Measurements from ENCODE around the gene DIAPH2. TPM values are rescaled to one million over a fixed set of nuclear protein-coding genes. Genes with fewer than 3 reads are reported as not detected.

The DIAPH2 gene
- total RNA-seq, 4 donors from 2014 or later, result 10.3 to 36.6 (median 17.9) TPM

- DNase-seq, result no peak
- H3K9me3 ChIP-seq, result no peaks in the 10 kb centered on the region
- intact Hi-C loops (cut with DNase I), result no loop called here
- no peaks in the 10 kb centered on the region for H3K4me1 ChIP-seq
- 21 to 65% methylated on average over 2 of the region's 2 CpGs for WGBS, 2 donors
- no peak overlapping the region for H3K4me3 ChIP-seq
- H3K27me3 ChIP-seq, result no peaks in the 10 kb centered on the region
- no peak overlapping the region for H3K27ac ChIP-seq
- TF ChIP-seq POLR2A (IDR thresholded peaks at IDR 0.05) (no peak), CTCF (IDR thresholded peaks at IDR 0.05) (no peak)
- no peaks in the 10 kb centered on the region for H3K36me3 ChIP-seq
Measured at GRCh38 chrX:97168646-97169045, 484.0 kb downstream of the DIAPH2 start.

- Histone ChIP-seq H3K36me3 (no peaks in the 10 kb centered on the region), H3K27ac (no peak overlapping the region), H3K9me3 (peaks cover 0 to 7% (median 0%) of the 10 kb centered on the region in 3 donors), H3K4me1 (no peaks in the 10 kb centered on the region), H3K27me3 (no peaks in the 10 kb centered on the region), H3K4me3 (no peak overlapping the region)
- TF ChIP-seq CTCF (IDR thresholded peaks at IDR 0.05) (no peak), POLR2A (IDR thresholded peaks at IDR 0.05) (no peak)
- WGBS, 2 donors, result 82 to 100% methylated on average over 4 of the region's 4 CpGs
- intact Hi-C loops (cut with DNase I), result no loop called here
- no peak for DNase-seq
Measured at GRCh38 chrX:97175147-97175546, 490.5 kb downstream of the DIAPH2 start.

- no peak for DNase-seq
- Histone ChIP-seq H3K36me3 (no peaks in the 10 kb centered on the region), H3K27ac (no peak overlapping the region), H3K4me1 (no peaks in the 10 kb centered on the region), H3K9me3 (no peaks in the 10 kb centered on the region), H3K27me3 (no peaks in the 10 kb centered on the region), H3K4me3 (no peak overlapping the region)
- intact Hi-C loops (cut with DNase I), result no loop called here
- WGBS, 2 donors, result 55% methylated on average over 2 of the region's 2 CpGs
- TF ChIP-seq CTCF (IDR thresholded peaks at IDR 0.05), result no peak
- no peak for TF ChIP-seq POLR2A (IDR thresholded peaks at IDR 0.05)
Measured at GRCh38 chrX:97189668-97190067, 505.0 kb downstream of the DIAPH2 start.

- no peaks in the 10 kb centered on the region for H3K36me3 ChIP-seq
- H3K27ac ChIP-seq, result no peak overlapping the region
- H3K9me3 ChIP-seq, result no peaks in the 10 kb centered on the region
- intact Hi-C loops (cut with DNase I), result no loop called here
- no peak overlapping the region for H3K4me3 ChIP-seq
- H3K4me1 ChIP-seq, result no peaks in the 10 kb centered on the region
- no peaks in the 10 kb centered on the region for H3K27me3 ChIP-seq
- TF ChIP-seq POLR2A (IDR thresholded peaks at IDR 0.05), result no peak
- no peak for TF ChIP-seq CTCF (IDR thresholded peaks at IDR 0.05)
- DNase-seq, result no peak
- WGBS, 2 donors, result 57 to 72% methylated on average over 2 of the region's 2 CpGs
Measured at GRCh38 chrX:97199501-97199900, 514.9 kb downstream of the DIAPH2 start.

- intact Hi-C loops (cut with DNase I), result no loop called here
- H3K4me3 ChIP-seq, result no peak overlapping the region
- WGBS, 2 donors, result 83 to 100% methylated on average over 1 of the region's 9 CpGs
- no peak for TF ChIP-seq CTCF (IDR thresholded peaks at IDR 0.05)
- no peak for TF ChIP-seq POLR2A (IDR thresholded peaks at IDR 0.05)
- H3K4me1 ChIP-seq, result no peaks in the 10 kb centered on the region
- H3K27me3 ChIP-seq, result no peaks in the 10 kb centered on the region
- DNase-seq, result no peak
- H3K36me3 ChIP-seq, result no peaks in the 10 kb centered on the region
- no peaks in the 10 kb centered on the region for H3K9me3 ChIP-seq
- H3K27ac ChIP-seq, result no peak overlapping the region
Measured at GRCh38 chrX:97200454-97200853, 515.8 kb downstream of the DIAPH2 start.

All from esophagus squamous epithelium (tissue), 5 donors.